ENCODE data around the gene SSTR4.

SSTR4 gene

GRCh38 chr20:23047738-23048214 lies 12.7 kb downstream of the SSTR4 start:
- TF ChIP-seq, protein P1, sequence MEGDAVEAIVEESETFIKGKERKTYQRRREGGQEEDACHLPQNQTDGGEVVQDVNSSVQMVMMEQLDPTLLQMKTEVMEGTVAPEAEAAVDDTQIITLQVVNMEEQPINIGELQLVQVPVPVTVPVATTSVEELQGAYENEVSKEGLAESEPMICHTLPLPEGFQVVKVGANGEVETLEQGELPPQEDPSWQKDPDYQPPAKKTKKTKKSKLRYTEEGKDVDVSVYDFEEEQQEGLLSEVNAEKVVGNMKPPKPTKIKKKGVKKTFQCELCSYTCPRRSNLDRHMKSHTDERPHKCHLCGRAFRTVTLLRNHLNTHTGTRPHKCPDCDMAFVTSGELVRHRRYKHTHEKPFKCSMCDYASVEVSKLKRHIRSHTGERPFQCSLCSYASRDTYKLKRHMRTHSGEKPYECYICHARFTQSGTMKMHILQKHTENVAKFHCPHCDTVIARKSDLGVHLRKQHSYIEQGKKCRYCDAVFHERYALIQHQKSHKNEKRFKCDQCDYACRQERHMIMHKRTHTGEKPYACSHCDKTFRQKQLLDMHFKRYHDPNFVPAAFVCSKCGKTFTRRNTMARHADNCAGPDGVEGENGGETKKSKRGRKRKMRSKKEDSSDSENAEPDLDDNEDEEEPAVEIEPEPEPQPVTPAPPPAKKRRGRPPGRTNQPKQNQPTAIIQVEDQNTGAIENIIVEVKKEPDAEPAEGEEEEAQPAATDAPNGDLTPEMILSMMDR (IDR thresholded peaks at IDR 0.05; ENCODE audit: low read depth, low read length, missing control alignments): no peak
- H3K4me3 ChIP-seq (replicated peaks; ENCODE audit: low read depth, low read length): no peak overlapping the region
- DNase-seq (ENCODE audit: extremely low read depth, low read depth): no peak

- peak; percentile 4 for DNase-seq (ENCODE audit: extremely low read depth, low read depth)
- peak overlapping the region; percentile 11; the same call in 1 of the 2 replicates for H3K4me3 ChIP-seq (replicated peaks; ENCODE audit: low read depth, low read length)
- TF ChIP-seq, protein P1 (IDR thresholded peaks at IDR 0.05; ENCODE audit: low read depth, low read length, missing control alignments): peak; percentile 33
These were observed 13.4 kb downstream of the SSTR4 start for GRCh38 chr20:23048283-23049200.

DNA sequence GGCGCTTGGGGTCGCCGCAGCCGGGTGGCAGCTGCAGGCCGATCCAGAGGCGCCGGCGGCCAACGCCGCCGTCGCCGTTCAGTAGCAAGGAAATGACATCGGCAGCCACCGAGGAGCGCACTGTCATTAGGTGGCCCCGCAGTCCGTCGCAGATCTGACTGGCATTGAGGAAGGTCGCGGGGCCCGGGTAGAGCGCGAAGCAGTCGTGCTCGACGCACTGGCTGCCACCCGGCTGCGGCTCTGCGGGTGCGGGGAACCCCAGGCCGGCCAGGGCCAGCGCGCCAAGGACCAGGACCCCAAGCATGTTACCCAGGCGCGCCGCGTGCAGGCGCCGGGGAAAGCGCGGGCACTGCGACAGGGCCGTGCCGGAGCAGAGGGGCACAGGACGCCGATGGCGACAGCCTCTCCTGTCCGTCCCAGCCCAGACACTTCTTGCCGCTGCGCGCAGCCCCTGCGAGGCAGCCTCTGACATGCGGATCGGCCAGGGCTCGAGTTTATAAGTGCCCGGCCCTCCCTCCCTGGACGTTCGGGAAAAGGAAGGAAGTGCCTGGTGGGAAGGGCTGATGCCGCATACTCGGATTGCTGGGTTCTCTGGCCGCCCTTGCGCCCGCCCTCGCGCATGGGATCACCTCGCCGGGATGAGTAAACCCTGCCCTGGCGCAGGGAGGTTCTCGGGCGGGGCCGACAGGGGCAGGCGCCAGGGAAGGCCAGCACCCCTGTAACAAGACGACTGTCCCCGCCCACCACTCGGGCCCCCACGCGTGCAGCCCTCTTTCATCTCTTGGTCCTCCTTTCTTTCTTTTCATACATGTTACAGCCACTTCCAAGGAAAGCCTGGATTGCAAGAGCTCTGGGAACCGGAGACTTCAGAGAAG lies 14.3 kb downstream of the SSTR4 start, which contains the start of gene THBD:
Gene THBD, minus strand, starts transcription at position 472 of the 875 bp plus-strand sequence. Its CDS starts 168 bp downstream, at position 304.
- DNase-seq (ENCODE audit: extremely low read depth, low read depth): no peak
- H3K4me3 ChIP-seq (replicated peaks; ENCODE audit: low read depth, low read length): peak within 1 kb of the TSS; percentile 19
- TF ChIP-seq, protein P1 (IDR thresholded peaks at IDR 0.05; ENCODE audit: low read depth, low read length, missing control alignments): no peak

DNA sequence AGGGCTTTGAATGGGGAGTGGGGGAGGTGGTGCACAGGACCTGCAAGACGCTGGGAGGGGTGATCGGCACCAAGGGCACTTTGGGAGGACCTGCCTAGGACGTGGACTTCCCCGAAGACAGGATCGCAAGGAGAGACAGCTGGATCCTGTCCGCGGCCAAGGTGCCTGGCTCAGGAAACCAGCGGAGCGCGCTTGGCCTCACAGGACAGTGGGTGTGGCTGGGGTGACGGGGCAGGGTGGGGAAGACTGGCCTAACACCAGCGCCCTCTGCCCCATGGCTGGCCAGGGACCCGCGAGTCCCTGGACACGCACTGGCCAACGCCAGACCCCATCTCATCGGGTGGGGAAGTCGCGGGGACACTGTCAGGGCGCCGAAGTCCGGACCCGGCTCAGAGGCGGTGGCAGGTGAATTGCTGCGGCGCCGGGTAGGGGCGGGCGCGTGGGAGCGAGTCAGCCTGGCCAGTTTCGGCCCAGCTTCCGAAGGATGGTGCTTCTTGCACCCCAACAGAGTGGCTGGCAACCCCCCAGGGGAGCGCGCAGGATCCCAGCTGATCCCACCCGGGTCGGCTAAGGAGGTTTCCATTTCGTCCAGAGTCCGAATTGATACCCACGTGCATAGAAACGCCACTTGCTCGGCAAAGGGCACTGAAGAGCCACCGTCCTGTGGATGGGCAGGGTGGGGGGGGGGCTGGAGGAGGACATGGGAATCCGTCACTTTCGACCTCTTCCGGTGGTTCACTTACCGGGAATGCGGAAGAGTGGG lies 15.1 kb downstream of the SSTR4 start:
- DNase-seq (ENCODE audit: extremely low read depth, low read depth): no peak
- peak overlapping the region; percentile 19 for H3K4me3 ChIP-seq (replicated peaks; ENCODE audit: low read depth, low read length)
- TF ChIP-seq, protein P1 (IDR thresholded peaks at IDR 0.05; ENCODE audit: low read depth, low read length, missing control alignments): no peak

DNA sequence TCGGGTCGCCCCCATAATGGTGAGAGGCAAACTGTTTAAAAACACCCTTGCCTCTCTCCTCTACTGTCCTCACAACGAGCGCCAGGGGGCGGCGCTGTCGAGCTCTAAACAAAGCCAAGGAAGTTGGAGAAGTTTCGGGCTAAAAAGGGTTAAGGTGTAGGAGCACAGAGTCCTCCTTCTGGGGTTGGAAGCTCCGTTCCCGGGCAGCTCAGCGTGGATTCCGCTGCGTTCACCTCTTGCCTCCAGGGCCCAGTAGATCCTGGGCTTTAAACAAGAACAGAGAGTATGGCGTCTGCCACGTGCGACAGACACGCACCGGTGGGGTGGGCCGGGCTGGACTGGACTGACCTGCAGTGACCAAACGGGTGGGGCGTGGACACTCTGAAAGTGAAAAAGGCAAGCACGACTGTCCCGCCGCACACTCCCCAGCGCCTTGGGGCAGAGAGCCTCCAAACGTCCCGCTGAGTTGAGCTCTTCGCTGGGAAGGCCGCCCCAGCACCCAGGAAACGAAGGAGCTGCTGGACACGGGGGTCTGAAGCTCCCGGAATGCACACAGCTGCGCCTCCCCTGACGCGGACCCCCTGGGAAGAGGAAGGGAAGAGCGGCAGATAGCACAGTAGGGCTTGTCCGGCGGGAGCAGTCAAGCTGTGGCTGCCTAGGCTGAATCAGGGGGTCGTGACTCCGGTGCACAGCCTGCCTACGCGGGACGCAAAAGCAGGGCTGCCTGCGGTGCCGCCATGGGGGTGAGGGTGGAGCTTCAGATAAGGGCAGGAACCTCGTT lies 15.9 kb downstream of the SSTR4 start:
- 0 out of 2 replicates have a peak overlapping the region, but pooled peaks have one; percentile 7 for H3K4me3 ChIP-seq (replicated peaks; ENCODE audit: low read depth, low read length)
- TF ChIP-seq, protein P1 (IDR thresholded peaks at IDR 0.05; ENCODE audit: low read depth, low read length, missing control alignments): peak; percentile 53
- peak; percentile 5 for DNase-seq (ENCODE audit: extremely low read depth, low read depth)

Measured in HFF-Myc (cell line).